Endothelial cell of umbilical vein (primary cell): ENCODE data around the gene ADGRG2.

Source experiments
- CTCF ChIP-seq, 2 donors: IDR thresholded peaks; 1 replicate in 1 of 2; 2 replicates in 1 of 2; pipeline ENCODE4 v1.5.1; 2011; ENCODE audit warnings: low read length in 2 of 2, mild to moderate bottlenecking in 2 of 2, moderate library complexity in 2 of 2, control low read depth in 1 of 2, inconsistent platforms in 1 of 2, low read depth in 1 of 2; ENCODE audit not compliant: insufficient read depth in 1 of 2; ENCODE audit errors: extremely low read depth in 1 of 2
- EZH2 ChIP-seq: IDR thresholded peaks from 2 replicates; pipeline ENCODE4 v1.6.1; 2012; ENCODE audit warnings: borderline replicate concordance, low read depth, mild to moderate bottlenecking, moderate library complexity, low read length, inconsistent platforms; ENCODE audit not compliant: severe bottlenecking
- FOS ChIP-seq: IDR thresholded peaks from 2 replicates; pipeline ENCODE4 v1.6.1; 2011; ENCODE audit warnings: mild to moderate bottlenecking, low read length, moderate library complexity, borderline replicate concordance; ENCODE audit not compliant: insufficient read depth
- MAX ChIP-seq: IDR thresholded peaks from 2 replicates; pipeline ENCODE4 v1.6.1; 2011; ENCODE audit not compliant: insufficient read depth, insufficient read length
- MYC ChIP-seq: IDR thresholded peaks from one replicate; pipeline ENCODE4 v1.6.1; 2011; ENCODE audit warnings: mild to moderate bottlenecking, low read depth, low read length
- POLR2A ChIP-seq: IDR thresholded peaks from 2 replicates; pipeline ENCODE4 v1.6.1; 2012; ENCODE audit warnings: low read depth, mild to moderate bottlenecking, control low read depth, low read length
- POLR2AphosphoS5 ChIP-seq: IDR thresholded peaks from 2 replicates; pipeline ENCODE4 v1.6.1; 2012; ENCODE audit warnings: low read depth, mild to moderate bottlenecking, control low read depth, low read length, moderate library complexity; ENCODE audit not compliant: insufficient read depth

GRCh38 chrX:18964026-18964425 is 158.2 kb downstream of the ADGRG2 start:
- TF ChIP-seq CTCF (IDR thresholded peaks at IDR 0.05; ENCODE audit: extremely low read depth in 1 of 2, insufficient read depth in 1 of 2, low read depth in 1 of 2, low read length in 2 of 2) = no peak
- TF ChIP-seq POLR2A = no peak
- no peak for TF ChIP-seq MAX
- no peak for TF ChIP-seq EZH2
- no peak for TF ChIP-seq MYC
- no peak for TF ChIP-seq FOS
- no peak for TF ChIP-seq POLR2AphosphoS5
